Measurements from ENCODE around the gene MOBP.

The MOBP gene

GRCh38 chr3:39542588-39542988 lies 75.1 kb downstream of the MOBP start:
- FAIRE-seq, result no peak

- no peak for FAIRE-seq
Measured at GRCh38 chr3:39548282-39548681, 80.8 kb downstream of the MOBP start.

- FAIRE-seq, result no peak
Measured at GRCh38 chr3:39550354-39551051, 83.0 kb downstream of the MOBP start.

Data from A204.1 (cell line).